HL-60 (cell line): ENCODE measurements around the gene PFKFB1.

Source experiments
- CTCF ChIP-seq: IDR thresholded peaks from one replicate; pipeline ENCODE4 v1.5.1; 2011; ENCODE audit warnings: low read length, control low read depth, inconsistent platforms; ENCODE audit not compliant: insufficient read depth
- GABPA ChIP-seq: IDR thresholded peaks from 2 replicates; pipeline ENCODE4 v1.6.1; 2012; ENCODE audit warnings: low read depth
- POLR2AphosphoS5 ChIP-seq: IDR thresholded peaks from 2 replicates; pipeline ENCODE4 v1.6.1; 2012; ENCODE audit warnings: low read depth
- REST ChIP-seq: IDR thresholded peaks from 2 replicates; pipeline ENCODE4 v1.6.1; 2012; ENCODE audit warnings: low read depth; ENCODE audit not compliant: insufficient replicate concordance

- TF ChIP-seq CTCF (no peak), GABPA (no peak), POLR2AphosphoS5 (no peak), REST (no peak)
These were observed 63.5 kb downstream of the PFKFB1 start for GRCh38 chrX:54930291-54931049.
